Astrocyte (in vitro differentiated cells and primary cell): Measurements from ENCODE around the gene HEG1.

ENCODE experiments used
- EZH2 ChIP-seq: IDR thresholded peaks from 2 replicates; pipeline ENCODE4 v1.6.1; 2012; ENCODE audit warnings: mild to moderate bottlenecking, low read length, inconsistent platforms; ENCODE audit not compliant: insufficient read depth
- TF ChIP-seq, protein P1 (sequence below): IDR thresholded peaks from 2 replicates; pipeline ENCODE4 v1.5.1; 2011; ENCODE audit warnings: low read depth, mild to moderate bottlenecking, inconsistent platforms, low read length, moderate library complexity; ENCODE audit not compliant: insufficient read depth

DNA sequence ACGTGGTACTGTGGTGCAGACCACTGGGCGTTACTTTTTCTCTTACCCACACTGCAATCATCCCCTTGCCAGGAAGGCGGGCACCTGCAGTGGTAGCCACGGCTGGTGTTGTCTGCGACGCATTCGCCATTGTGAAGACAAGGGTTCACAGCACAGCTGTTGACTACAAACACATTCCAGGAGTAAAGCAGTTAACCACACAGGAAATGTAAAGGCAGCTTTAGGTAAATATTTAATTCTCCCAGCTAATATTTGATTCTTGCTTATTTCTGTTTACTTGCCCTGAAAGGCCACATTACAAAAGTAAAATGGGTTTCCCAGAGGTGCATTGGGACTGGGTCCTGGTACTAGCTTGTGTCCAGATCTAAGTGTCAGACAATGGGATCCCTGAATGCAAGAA lies 45.4 kb downstream of the HEG1 start:
- TF ChIP-seq, protein P1, sequence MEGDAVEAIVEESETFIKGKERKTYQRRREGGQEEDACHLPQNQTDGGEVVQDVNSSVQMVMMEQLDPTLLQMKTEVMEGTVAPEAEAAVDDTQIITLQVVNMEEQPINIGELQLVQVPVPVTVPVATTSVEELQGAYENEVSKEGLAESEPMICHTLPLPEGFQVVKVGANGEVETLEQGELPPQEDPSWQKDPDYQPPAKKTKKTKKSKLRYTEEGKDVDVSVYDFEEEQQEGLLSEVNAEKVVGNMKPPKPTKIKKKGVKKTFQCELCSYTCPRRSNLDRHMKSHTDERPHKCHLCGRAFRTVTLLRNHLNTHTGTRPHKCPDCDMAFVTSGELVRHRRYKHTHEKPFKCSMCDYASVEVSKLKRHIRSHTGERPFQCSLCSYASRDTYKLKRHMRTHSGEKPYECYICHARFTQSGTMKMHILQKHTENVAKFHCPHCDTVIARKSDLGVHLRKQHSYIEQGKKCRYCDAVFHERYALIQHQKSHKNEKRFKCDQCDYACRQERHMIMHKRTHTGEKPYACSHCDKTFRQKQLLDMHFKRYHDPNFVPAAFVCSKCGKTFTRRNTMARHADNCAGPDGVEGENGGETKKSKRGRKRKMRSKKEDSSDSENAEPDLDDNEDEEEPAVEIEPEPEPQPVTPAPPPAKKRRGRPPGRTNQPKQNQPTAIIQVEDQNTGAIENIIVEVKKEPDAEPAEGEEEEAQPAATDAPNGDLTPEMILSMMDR, result no peak
- TF ChIP-seq EZH2, result no peak
